CD14-positive monocyte (primary cell): ENCODE results near the gene IKBKE. TPM values are rescaled to one million over a fixed set of nuclear protein-coding genes. Genes with fewer than 3 reads are reported as not detected.

Experiments used
- DNase-seq, 3 donors: peaks; one replicate each; pipeline ENCODE4 v3.0.0-alpha.2; 2011 to 2022
- H2AFZ ChIP-seq: 2 replicates; pipeline ENCODE4 v1.6.0; 2012; ENCODE audit warnings: mild to moderate bottlenecking, low read depth, low read length, inconsistent platforms; ENCODE audit not compliant: insufficient read depth, poor library complexity, severe bottlenecking
- H3K27ac ChIP-seq, 2 donors: 1 replicate in 1 of 2; 2 replicates in 1 of 2; pipeline ENCODE4 v1.5.1; 2012 to 2013; ENCODE audit warnings: low read length in 2 of 2, control low read depth in 1 of 2, inconsistent platforms in 1 of 2, low read depth in 1 of 2, mild to moderate bottlenecking in 1 of 2
- H3K27me3 ChIP-seq, 2 donors: one replicate each; pipeline versions ENCODE4 v1.6.0 to v1.6.1; 2011 to 2013; ENCODE audit warnings: low read length in 2 of 2; ENCODE audit not compliant: control insufficient read depth in 2 of 2, insufficient read depth in 2 of 2
- H3K36me3 ChIP-seq, 2 donors: replicated peaks in 1 of 2; 1 replicate in 1 of 2; 2 replicates in 1 of 2; pipeline versions ENCODE4 v1.5.1 to v1.6.1; 2012 to 2013; ENCODE audit warnings: low read length in 2 of 2, control low read depth in 1 of 2, inconsistent platforms in 1 of 2, mild to moderate bottlenecking in 1 of 2; ENCODE audit not compliant: insufficient read depth in 2 of 2, control insufficient read depth in 1 of 2
- H3K4me1 ChIP-seq, 2 donors: 1 replicate in 1 of 2; 2 replicates in 1 of 2; pipeline versions ENCODE4 v1.5.1 to v1.6.1; 2012 to 2013; ENCODE audit warnings: low read length in 2 of 2, control low read depth in 1 of 2, inconsistent platforms in 1 of 2, mild to moderate bottlenecking in 1 of 2, moderate library complexity in 1 of 2; ENCODE audit not compliant: insufficient read depth in 2 of 2, control insufficient read depth in 1 of 2
- H3K4me2 ChIP-seq: replicated peaks from 2 replicates; pipeline ENCODE3; 2012; ENCODE audit warnings: low read length, moderate library complexity, mild to moderate bottlenecking; ENCODE audit not compliant: poor library complexity, severe bottlenecking; ENCODE audit errors: extremely low read depth
- H3K4me3 ChIP-seq, 3 experiments: fragments of 200-600 bp in 1 of 3; sonication (generic) in 1 of 3; replicated peaks in 1 of 3; 1 replicate in 2 of 3; 2 replicates in 1 of 3; pipeline ENCODE4 v1.5.1; 2011 to 2013; ENCODE audit warnings: low read length in 3 of 3, mild to moderate bottlenecking in 3 of 3, control low read depth in 2 of 3, low read depth in 2 of 3, inconsistent platforms in 1 of 3, moderate library complexity in 1 of 3
- H3K79me2 ChIP-seq: 2 replicates; pipeline ENCODE4 v1.6.0; 2012; ENCODE audit warnings: mild to moderate bottlenecking, control low read depth, inconsistent platforms, low read length, moderate library complexity; ENCODE audit not compliant: insufficient read depth
- H3K9ac ChIP-seq: 2 replicates; pipeline ENCODE4 v1.6.0; 2017; ENCODE audit warnings: low read length, mild to moderate bottlenecking; ENCODE audit not compliant: insufficient read depth, poor library complexity, severe bottlenecking
- H3K9me3 ChIP-seq, 2 donors: replicated peaks in 1 of 2; 1 replicate in 1 of 2; 2 replicates in 1 of 2; pipeline versions ENCODE4 v1.5.1 to v1.6.1; 2012 to 2013; ENCODE audit warnings: low read length in 2 of 2, control low read depth in 1 of 2; ENCODE audit not compliant: control insufficient read depth in 1 of 2, insufficient read depth in 1 of 2
- H4K20me1 ChIP-seq: 2 replicates; pipeline ENCODE4 v1.6.0; 2012; ENCODE audit warnings: mild to moderate bottlenecking, low read length, control low read depth, moderate library complexity; ENCODE audit not compliant: insufficient read depth
- H3K27ac Mint-ChIP-seq, 7 donors: one replicate each; pipeline ENCODE4 v1.8.0; 2020; ENCODE audit warnings: mild to moderate bottlenecking in 7 of 7, mixed read lengths in 7 of 7, moderate library complexity in 6 of 7, inconsistent platforms in 2 of 7
- H3K27me3 Mint-ChIP-seq, 3 donors: one replicate each; pipeline ENCODE4 v1.8.0; 2021 to 2022; ENCODE audit warnings: low read depth in 3 of 3, mild to moderate bottlenecking in 3 of 3, mixed read lengths in 3 of 3, moderate library complexity in 3 of 3, inconsistent platforms in 1 of 3
- H3K36me3 Mint-ChIP-seq, 2 donors: one replicate each; pipeline ENCODE4 v1.8.0; 2020; ENCODE audit warnings: mixed read lengths in 2 of 2, inconsistent platforms in 1 of 2, mild to moderate bottlenecking in 1 of 2
- H3K4me1 Mint-ChIP-seq: one replicate; pipeline ENCODE4 v1.8.0; 2020; ENCODE audit warnings: mild to moderate bottlenecking, mixed read lengths
- H3K4me3 Mint-ChIP-seq, 2 donors: one replicate each; pipeline ENCODE4 v1.8.0; 2020; ENCODE audit warnings: mild to moderate bottlenecking in 2 of 2, mixed read lengths in 2 of 2, moderate library complexity in 1 of 2
- H3K9me3 Mint-ChIP-seq, 7 donors: one replicate each; pipeline ENCODE4 v1.8.0; 2020 to 2022; ENCODE audit warnings: mixed read lengths in 7 of 7, mild to moderate bottlenecking in 6 of 7, moderate library complexity in 6 of 7, inconsistent platforms in 2 of 7
- CTCF ChIP-seq: fragments of 200-600 bp; IDR thresholded peaks from one replicate; pipeline ENCODE4 v1.8.0; 2022; ENCODE audit warnings: antibody characterized with exemption, mild to moderate bottlenecking
- WGBS: methylation state at CpG from one replicate; pipeline ENCODE4 v1.1.5; 2013; ENCODE audit warnings: missing lambda C conversion rate; ENCODE audit not compliant: insufficient coverage; 5-methylcytosine and 5-hydroxymethylcytosine counted together
- intact Hi-C, 2 donors: fragments of 100-400 bp; cut with micrococcal nuclease; formaldehyde crosslinking; loops; one replicate each; pipeline versions ENCODE4 v1.15.0 to v1.15.1; 2023
- polyA plus RNA-seq, 3 donors: library from polyadenylated mRNA; depleted of rRNA in 1 of 3; unstranded in 2 of 3; stranded (reverse) in 1 of 3; fragments of 300-500 nt in 2 of 3; fragments of >200 nt in 1 of 3; fragmentation: Illumina TruSeq in 2 of 3; gene quantifications; 1 replicate in 2 of 3; 2 replicates in 1 of 3; pipeline ENCODE4 v1.2.3, GENCODE V29; 2012 to 2021

Gene IKBKE
- polyA plus RNA-seq, 3 donors = 35.6 to 40.7 (median 37.6) TPM

GRCh38 chr1:206489980-206490770, 19.9 kb downstream of the IKBKE start:
- WGBS = 96% methylated on average over 15 of the region's 22 CpGs
- H3K27me3 Mint-ChIP-seq = peaks cover 0 to 2% (median 0%) of the 10 kb centered on the region in 3 donors
- H3K4me3 Mint-ChIP-seq = no peak overlapping the region
- H3K36me3 ChIP-seq = peaks cover 90 to 98% of the 10 kb centered on the region in 2 donors
- H2AFZ ChIP-seq = no peak overlapping the region
- H3K79me2 ChIP-seq = no peaks in the 10 kb centered on the region
- no peak overlapping the region for H3K4me2 ChIP-seq
- H3K27ac Mint-ChIP-seq = peak overlapping the region in 3 of 7 donors; percentile 40 to 59 (median 50)
- H3K9me3 ChIP-seq = no peaks in the 10 kb centered on the region
- peaks cover 70% of the 10 kb centered on the region for H4K20me1 ChIP-seq
- intact Hi-C loops = loop anchor here (5.0 kb wide), 2 partner anchors 42 to 92 kb away; no protein-coding TSS in a partner anchor
- H3K4me3 ChIP-seq = no peak overlapping the region
- TF ChIP-seq CTCF = peak; percentile 85
- peak; percentile 40 to 63 (median 43) for DNase-seq
- peaks cover 21% of the 10 kb centered on the region for H3K4me1 Mint-ChIP-seq
- H3K27ac ChIP-seq = no peak overlapping the region
- peaks cover 17 to 20% of the 10 kb centered on the region in 2 donors for H3K4me1 ChIP-seq
- peaks cover 76 to 89% of the 10 kb centered on the region in 2 donors for H3K36me3 Mint-ChIP-seq
- H3K9me3 Mint-ChIP-seq = no peaks in the 10 kb centered on the region
- H3K27me3 ChIP-seq = no peaks in the 10 kb centered on the region
- no peak overlapping the region for H3K9ac ChIP-seq

- Histone ChIP-seq H4K20me1 (peaks cover 74% of the 10 kb centered on the region), H3K79me2 (no peaks in the 10 kb centered on the region), H3K9me3 (no peaks in the 10 kb centered on the region), H3K27ac (no peak overlapping the region), H3K36me3 (peaks cover 85 to 97% of the 10 kb centered on the region in 2 donors), H3K27me3 (no peaks in the 10 kb centered on the region), H3K4me2 (no peak overlapping the region), H3K4me3 (no peak overlapping the region), H3K9ac (no peak overlapping the region), H2AFZ (no peak overlapping the region), H3K4me1 (peaks cover 25 to 27% of the 10 kb centered on the region in 2 donors)
- WGBS = 91% methylated on average over 10 of the region's 12 CpGs
- H3K27me3 Mint-ChIP-seq = no peaks in the 10 kb centered on the region
- H3K27ac Mint-ChIP-seq = peak overlapping the region in 3 of 7 donors; percentile 40 to 59 (median 47)
- no peak overlapping the region for H3K4me3 Mint-ChIP-seq
- peaks cover 74 to 89% of the 10 kb centered on the region in 2 donors for H3K36me3 Mint-ChIP-seq
- TF ChIP-seq CTCF = no peak
- H3K9me3 Mint-ChIP-seq = no peaks in the 10 kb centered on the region
- peaks cover 28% of the 10 kb centered on the region for H3K4me1 Mint-ChIP-seq
- intact Hi-C loops = loop anchor here (5.0 kb wide), 2 partner anchors 41 to 91 kb away; no protein-coding TSS in a partner anchor
- DNase-seq = no peak
These were observed 20.6 kb downstream of the IKBKE start for GRCh38 chr1:206490771-206491405.
